Measurements from ENCODE around the gene CREBZF.

The CREBZF gene

DNA sequence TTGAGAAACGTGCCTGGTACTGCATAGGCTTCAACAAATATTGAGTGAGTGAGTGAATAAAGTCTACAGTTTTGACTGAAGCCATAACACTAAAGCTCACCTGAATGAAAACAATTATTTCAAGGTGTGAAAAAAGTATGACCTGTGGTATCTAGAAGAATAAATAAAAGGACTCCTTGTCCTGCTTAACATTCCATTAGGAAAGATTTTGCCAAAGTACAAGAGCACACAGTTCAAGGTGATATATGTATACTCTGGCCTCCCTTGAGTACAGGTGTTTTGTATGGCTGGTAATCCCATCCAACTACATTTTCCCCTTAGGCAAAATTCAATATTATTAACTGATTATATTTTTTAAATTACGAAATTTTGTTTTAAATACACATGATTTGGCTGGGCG is 1.8 kb upstream of the CREBZF start:
- no peaks in the 10 kb centered on the region for H3K27me3 ChIP-seq (ENCODE audit: control insufficient read depth in 1 of 2, insufficient read depth in 1 of 2, low read length in 2 of 2)
- no peak overlapping the region for H3K23ac ChIP-seq (ENCODE audit: low read length in 2 of 2)
- no peak overlapping the region for H2BK12ac ChIP-seq (ENCODE audit: low read length in 2 of 2)
- H3K14ac ChIP-seq (ENCODE audit: low read length in 2 of 2), result no peak overlapping the region
- 87% methylated on average over 1 of the region's 3 CpGs for WGBS
- H2BK5ac ChIP-seq (ENCODE audit: low read depth, low read length, poor library complexity, severe bottlenecking), result no peak overlapping the region
- no peak overlapping the region for H4K8ac ChIP-seq (ENCODE audit: low read length)
- no peak overlapping the region for H4K91ac ChIP-seq (ENCODE audit: low read length)
- H3K36me3 ChIP-seq (ENCODE audit: control insufficient read depth in 1 of 2, insufficient read depth in 2 of 2, low read depth in 1 of 2, low read length in 2 of 2), result peaks cover 0 to 10% of the 10 kb centered on the region in 2 experiments
- no peak overlapping the region for H2BK15ac ChIP-seq (ENCODE audit: low read depth, poor library complexity, severe bottlenecking)
- no peak overlapping the region for H3K4ac ChIP-seq (ENCODE audit: low read depth in 1 of 2, low read length in 2 of 2)
- H3K79me1 ChIP-seq (replicated peaks; ENCODE audit: low read length, poor library complexity, severe bottlenecking), result no peaks in the 10 kb centered on the region
- H3K18ac ChIP-seq (ENCODE audit: low read depth in 1 of 2, low read length in 2 of 2), result no peak overlapping the region
- no peak for DNase-seq
- no peak overlapping the region for H3K9ac ChIP-seq (ENCODE audit: low read length)
- H2AK5ac ChIP-seq (ENCODE audit: low read length, severe bottlenecking), result no peak overlapping the region
- H2BK120ac ChIP-seq (ENCODE audit: low read depth, low read length), result no peak overlapping the region
- no peak overlapping the region for H2AFZ ChIP-seq (ENCODE audit: low read depth, low read length)
- H3K4me3 ChIP-seq (ENCODE audit: insufficient read depth in 1 of 2, low read depth in 1 of 2, low read length in 2 of 2), result no peak overlapping the region
- no peaks in the 10 kb centered on the region for H3K9me3 ChIP-seq (ENCODE audit: control insufficient read depth, low read length)
- no peak overlapping the region for H3K27ac ChIP-seq (ENCODE audit: low read length, poor library complexity, severe bottlenecking)
- H3K4me1 ChIP-seq (ENCODE audit: control insufficient read depth, insufficient read depth, low read depth, low read length), result no peaks in the 10 kb centered on the region
- H3K4me2 ChIP-seq (ENCODE audit: low read length, poor library complexity, severe bottlenecking), result no peak overlapping the region

GRCh38 chr11:85665733-85666132 is 804 bp upstream of the CREBZF start:
- no peak overlapping the region for H3K14ac ChIP-seq (ENCODE audit: low read length in 2 of 2)
- H3K23ac ChIP-seq (ENCODE audit: low read length in 2 of 2), result no peak overlapping the region
- H2BK15ac ChIP-seq (ENCODE audit: low read depth, poor library complexity, severe bottlenecking), result no peak overlapping the region
- 81% methylated on average over 4 of the region's 5 CpGs for WGBS
- no peak overlapping the region for H2BK12ac ChIP-seq (ENCODE audit: low read length in 2 of 2)
- DNase-seq, result no peak
- H2BK5ac ChIP-seq (ENCODE audit: low read depth, low read length, poor library complexity, severe bottlenecking), result no peak overlapping the region
- H2AK5ac ChIP-seq (ENCODE audit: low read length, severe bottlenecking), result no peak overlapping the region
- no peaks in the 10 kb centered on the region for H3K9me3 ChIP-seq (ENCODE audit: control insufficient read depth, low read length)
- no peak overlapping the region for H3K4me2 ChIP-seq (ENCODE audit: low read length, poor library complexity, severe bottlenecking)
- H2AFZ ChIP-seq (ENCODE audit: low read depth, low read length), result peak overlapping the region; percentile 88
- H3K4me1 ChIP-seq (ENCODE audit: control insufficient read depth, insufficient read depth, low read depth, low read length), result no peaks in the 10 kb centered on the region
- H3K27me3 ChIP-seq (ENCODE audit: control insufficient read depth in 1 of 2, insufficient read depth in 1 of 2, low read length in 2 of 2), result no peaks in the 10 kb centered on the region
- H3K18ac ChIP-seq (ENCODE audit: low read depth in 1 of 2, low read length in 2 of 2), result no peak overlapping the region
- H4K91ac ChIP-seq (ENCODE audit: low read length), result no peak overlapping the region
- H3K4me3 ChIP-seq (ENCODE audit: insufficient read depth in 1 of 2, low read depth in 1 of 2, low read length in 2 of 2), result peak overlapping the region in 1 of 2 experiments; percentile 96
- peaks cover 0 to 19% of the 10 kb centered on the region in 2 experiments for H3K36me3 ChIP-seq (ENCODE audit: control insufficient read depth in 1 of 2, insufficient read depth in 2 of 2, low read depth in 1 of 2, low read length in 2 of 2)
- no peak overlapping the region for H3K27ac ChIP-seq (ENCODE audit: low read length, poor library complexity, severe bottlenecking)
- no peak overlapping the region for H2BK120ac ChIP-seq (ENCODE audit: low read depth, low read length)
- H3K4ac ChIP-seq (ENCODE audit: low read depth in 1 of 2, low read length in 2 of 2), result peak overlapping the region in 1 of 2 experiments; percentile 26
- H3K9ac ChIP-seq (ENCODE audit: low read length), result peak overlapping the region; percentile 99
- H4K8ac ChIP-seq (ENCODE audit: low read length), result no peak overlapping the region
- no peaks in the 10 kb centered on the region for H3K79me1 ChIP-seq (replicated peaks; ENCODE audit: low read length, poor library complexity, severe bottlenecking)

DNA sequence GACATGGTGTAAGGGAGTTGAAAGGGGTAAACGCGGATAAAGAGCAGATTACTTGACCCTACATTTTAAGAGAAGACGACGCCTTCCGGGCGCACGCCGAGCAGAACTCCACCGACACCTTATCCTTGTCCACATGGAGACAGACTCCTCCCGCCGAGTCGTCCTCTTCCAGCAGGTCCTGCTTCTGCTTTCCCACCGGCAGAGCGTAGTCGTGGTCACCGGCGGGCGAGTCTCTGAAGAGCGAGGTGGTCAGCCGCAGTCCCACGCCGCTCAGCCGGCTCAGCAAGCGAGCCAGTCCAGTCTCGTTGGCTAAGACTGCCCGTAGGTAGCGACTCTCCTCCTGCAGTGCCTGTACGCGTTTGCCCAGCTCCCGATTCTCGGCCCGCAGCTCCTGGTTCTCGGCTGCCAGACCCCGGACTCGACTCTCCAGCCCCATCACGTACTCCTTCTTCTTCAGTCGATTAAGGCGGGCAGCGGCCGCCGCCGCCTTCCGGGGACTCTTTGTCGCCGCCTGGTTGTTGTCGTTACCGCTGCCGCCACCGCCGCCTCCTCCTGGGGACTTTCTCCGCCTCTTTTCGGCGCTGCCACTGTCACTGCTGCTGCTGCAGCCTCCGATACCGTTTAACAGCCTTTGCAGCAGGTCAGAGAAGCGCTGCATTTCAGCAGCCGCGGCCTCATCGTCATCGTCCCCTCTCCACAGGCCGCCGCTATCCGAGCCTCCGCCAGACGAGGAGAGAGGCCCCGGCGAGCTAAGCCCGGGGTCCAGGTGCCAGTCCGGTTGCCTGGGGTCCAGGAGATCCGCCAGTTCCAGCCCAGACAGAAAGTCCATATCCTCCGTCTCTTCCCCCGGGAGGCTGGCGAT is 945 bp downstream of the CREBZF start:
- Histone ChIP-seq H3K14ac (ENCODE audit: low read length in 2 of 2) (peak overlapping the region; percentile 93 to 99), H2BK15ac (ENCODE audit: low read depth, poor library complexity, severe bottlenecking) (peak overlapping the region; percentile 52), H3K4me1 (ENCODE audit: control insufficient read depth, insufficient read depth, low read depth, low read length) (no peaks in the 10 kb centered on the region), H2AK5ac (ENCODE audit: low read length, severe bottlenecking) (peak overlapping the region; percentile 61), H2AFZ (ENCODE audit: low read depth, low read length) (no peak overlapping the region), H2BK120ac (ENCODE audit: low read depth, low read length) (peak overlapping the region; percentile 89), H3K9ac (ENCODE audit: low read length) (peak overlapping the region; percentile 99), H4K91ac (ENCODE audit: low read length) (peak overlapping the region; percentile 64), H2BK12ac (ENCODE audit: low read length in 2 of 2) (no peak overlapping the region), H3K23ac (ENCODE audit: low read length in 2 of 2) (peak overlapping the region in 1 of 2 experiments; percentile 95), H3K27ac (ENCODE audit: low read length, poor library complexity, severe bottlenecking) (peak overlapping the region; percentile 96), H3K4me2 (ENCODE audit: low read length, poor library complexity, severe bottlenecking) (peak overlapping the region; percentile 45), H3K27me3 (ENCODE audit: control insufficient read depth in 1 of 2, insufficient read depth in 1 of 2, low read length in 2 of 2) (no peaks in the 10 kb centered on the region), H3K4me3 (ENCODE audit: insufficient read depth in 1 of 2, low read depth in 1 of 2, low read length in 2 of 2) (peak overlapping the region; percentile 92 to 96), H3K18ac (ENCODE audit: low read depth in 1 of 2, low read length in 2 of 2) (peak overlapping the region; percentile 50 to 67), H3K4ac (ENCODE audit: low read depth in 1 of 2, low read length in 2 of 2) (peak overlapping the region; percentile 45 to 91), H4K8ac (ENCODE audit: low read length) (peak overlapping the region; percentile 96), H2BK5ac (ENCODE audit: low read depth, low read length, poor library complexity, severe bottlenecking) (peak overlapping the region; percentile 35), H3K79me1 (replicated peaks; ENCODE audit: low read length, poor library complexity, severe bottlenecking) (no peaks in the 10 kb centered on the region), H3K9me3 (ENCODE audit: control insufficient read depth, low read length) (no peaks in the 10 kb centered on the region), H3K36me3 (ENCODE audit: control insufficient read depth in 1 of 2, insufficient read depth in 2 of 2, low read depth in 1 of 2, low read length in 2 of 2) (peaks cover 0 to 37% of the 10 kb centered on the region in 2 experiments)
- WGBS, result under 1% methylated on average over 73 of the region's 73 CpGs
- DNase-seq, result peak; percentile 81

- Histone ChIP-seq H2BK120ac (ENCODE audit: low read depth, low read length) (no peak overlapping the region), H4K91ac (ENCODE audit: low read length) (no peak overlapping the region), H2BK12ac (ENCODE audit: low read length in 2 of 2) (no peak overlapping the region), H2BK5ac (ENCODE audit: low read depth, low read length, poor library complexity, severe bottlenecking) (no peak overlapping the region), H2BK15ac (ENCODE audit: low read depth, poor library complexity, severe bottlenecking) (no peak overlapping the region), H2AFZ (ENCODE audit: low read depth, low read length) (no peak overlapping the region), H3K4me2 (ENCODE audit: low read length, poor library complexity, severe bottlenecking) (peak overlapping the region; percentile 45), H3K9me3 (ENCODE audit: control insufficient read depth, low read length) (no peaks in the 10 kb centered on the region), H3K9ac (ENCODE audit: low read length) (peak overlapping the region; percentile 99), H3K14ac (ENCODE audit: low read length in 2 of 2) (peak overlapping the region in 1 of 2 experiments; percentile 26), H3K4me1 (ENCODE audit: control insufficient read depth, insufficient read depth, low read depth, low read length) (no peaks in the 10 kb centered on the region), H3K27me3 (ENCODE audit: control insufficient read depth in 1 of 2, insufficient read depth in 1 of 2, low read length in 2 of 2) (no peaks in the 10 kb centered on the region), H2AK5ac (ENCODE audit: low read length, severe bottlenecking) (no peak overlapping the region), H3K36me3 (ENCODE audit: control insufficient read depth in 1 of 2, insufficient read depth in 2 of 2, low read depth in 1 of 2, low read length in 2 of 2) (peaks cover 0 to 45% of the 10 kb centered on the region in 2 experiments), H3K4ac (ENCODE audit: low read depth in 1 of 2, low read length in 2 of 2) (no peak overlapping the region), H3K4me3 (ENCODE audit: insufficient read depth in 1 of 2, low read depth in 1 of 2, low read length in 2 of 2) (peak overlapping the region; percentile 92 to 96), H4K8ac (ENCODE audit: low read length) (no peak overlapping the region), H3K79me1 (replicated peaks; ENCODE audit: low read length, poor library complexity, severe bottlenecking) (no peaks in the 10 kb centered on the region), H3K23ac (ENCODE audit: low read length in 2 of 2) (no peak overlapping the region), H3K27ac (ENCODE audit: low read length, poor library complexity, severe bottlenecking) (no peak overlapping the region), H3K18ac (ENCODE audit: low read depth in 1 of 2, low read length in 2 of 2) (no peak overlapping the region)
- WGBS, result 3% methylated on average over 8 of the region's 10 CpGs
- peak; percentile 24 for DNase-seq
Observed at GRCh38 chr11:85663080-85663752, 1.7 kb downstream of the CREBZF start.

All from mesenchymal stem cell (in vitro differentiated cells and primary cell).